WTC11 (cell line): Measurements from ENCODE around the gene SPOCK1. TPM values are rescaled to one million over a fixed set of nuclear protein-coding genes. Genes with fewer than 3 reads are reported as not detected.

Experiments used
- ATAC-seq: fragments of 200-7000 bp; cut with Tn5 transposase; 2 replicates; pipeline ENCODE4 v1.10.0; 2021; ENCODE audit warnings: mild to moderate bottlenecking, moderate library complexity
- CTCF ChIA-PET: fragments of 300-600 bp; sonication (Branson Sonifier 250); formaldehyde crosslinking; loops from one replicate; lab custom pipeline; 2021; ENCODE audit warnings: antibody characterized with exemption; lab: Charles Lee
- POLR2A ChIA-PET: fragments of 350-600 bp; sonication (Branson Sonifier 250); formaldehyde crosslinking; loops from one replicate; lab custom pipeline; 2021; ENCODE audit warnings: antibody characterized with exemption; lab: Charles Lee
- DNase-seq: peaks from one replicate; pipeline ENCODE4 v3.0.0; 2021; ENCODE audit warnings: low spot score
- H3K27ac Mint-ChIP-seq: 2 replicates; pipeline ENCODE4 v1.8.0; 2021; ENCODE audit warnings: mixed read lengths
- H3K27me3 Mint-ChIP-seq: 2 replicates; pipeline ENCODE4 v1.8.0; 2021; ENCODE audit warnings: low read depth, mild to moderate bottlenecking, moderate library complexity, mixed read lengths
- H3K36me3 Mint-ChIP-seq: 2 replicates; pipeline ENCODE4 v1.8.0; 2021; ENCODE audit warnings: mixed read lengths
- H3K4me1 Mint-ChIP-seq: 2 replicates; pipeline ENCODE4 v1.8.0; 2022; ENCODE audit warnings: mixed read lengths
- H3K4me3 Mint-ChIP-seq: 2 replicates; pipeline ENCODE4 v1.8.0; 2021; ENCODE audit warnings: mild to moderate bottlenecking, moderate library complexity, mixed read lengths
- H3K9me3 Mint-ChIP-seq: 2 replicates; pipeline ENCODE4 v1.8.0; 2021; ENCODE audit warnings: mixed read lengths
- AFF4 ChIP-seq: sonication (generic); formaldehyde crosslinking; IDR thresholded peaks from 2 replicates; pipeline ENCODE4 v1.8.1; 2023; ENCODE audit warnings: mild to moderate bottlenecking, missing genetic modification reagents, borderline replicate concordance
- ATF1 ChIP-seq: sonication (generic); formaldehyde crosslinking; IDR thresholded peaks from 2 replicates; pipeline ENCODE4 v1.8.1; 2023; ENCODE audit warnings: mild to moderate bottlenecking, moderate library complexity, missing genetic modification reagents
- CBFB ChIP-seq: sonication (generic); formaldehyde crosslinking; IDR thresholded peaks from 2 replicates; pipeline ENCODE4 v1.8.1; 2022; ENCODE audit warnings: mild to moderate bottlenecking, low read depth, missing genetic modification reagents
- CDX4 ChIP-seq: fragments of 250-450 bp; sonication (Bioruptor Pico); IDR thresholded peaks from 2 replicates; pipeline ENCODE4 v1.9.0; 2021; ENCODE audit warnings: moderate library complexity, mild to moderate bottlenecking, inconsistent platforms, borderline replicate concordance
- E2F1 ChIP-seq: sonication (generic); formaldehyde crosslinking; IDR thresholded peaks from 2 replicates; pipeline ENCODE4 v1.8.0; 2022; ENCODE audit warnings: mild to moderate bottlenecking, missing genetic modification reagents
- ETV6 ChIP-seq: sonication (generic); formaldehyde crosslinking; IDR thresholded peaks from 2 replicates; pipeline ENCODE4 v1.8.1; 2022; ENCODE audit warnings: mild to moderate bottlenecking, missing genetic modification reagents
- FOXJ3 ChIP-seq: sonication (generic); formaldehyde crosslinking; IDR thresholded peaks from 2 replicates; pipeline ENCODE4 v1.9.0; 2021; ENCODE audit warnings: missing genetic modification reagents, mild to moderate bottlenecking, borderline replicate concordance
- FOXK1 ChIP-seq: sonication (generic); formaldehyde crosslinking; IDR thresholded peaks from 2 replicates; pipeline ENCODE4 v1.8.0; 2022; ENCODE audit warnings: mild to moderate bottlenecking, moderate library complexity, missing genetic modification reagents
- GTF2I ChIP-seq: fragments of 250-450 bp; sonication (Bioruptor Pico); conservative IDR thresholded peaks from 2 replicates; pipeline ENCODE4 v1.4.0; 2021; ENCODE audit warnings: mild to moderate bottlenecking
- HMGA2 ChIP-seq: fragments of 250-450 bp; sonication (Bioruptor Pico); IDR thresholded peaks from 2 replicates; pipeline ENCODE4 v1.4.0; 2021; ENCODE audit warnings: mild to moderate bottlenecking, moderate library complexity
- HMGXB4 ChIP-seq: sonication (generic); formaldehyde crosslinking; IDR thresholded peaks from 2 replicates; pipeline ENCODE4 v1.8.1; 2023; ENCODE audit warnings: mild to moderate bottlenecking, moderate library complexity, missing genetic modification reagents
- KAT7 ChIP-seq: sonication (generic); formaldehyde crosslinking; IDR thresholded peaks from 2 replicates; pipeline ENCODE4 v1.8.1; 2023; ENCODE audit warnings: missing genetic modification reagents, mild to moderate bottlenecking, borderline replicate concordance
- MXD4 ChIP-seq: fragments of 250-450 bp; sonication (Bioruptor Pico); IDR thresholded peaks from 2 replicates; pipeline ENCODE4 v1.8.0; 2021; ENCODE audit warnings: mild to moderate bottlenecking, moderate library complexity, borderline replicate concordance
- NFATC4 ChIP-seq: fragments of 250-450 bp; sonication (Bioruptor Pico); IDR thresholded peaks from 2 replicates; pipeline ENCODE4 v1.9.0; 2021; ENCODE audit warnings: mild to moderate bottlenecking
- NFYB ChIP-seq: sonication (generic); formaldehyde crosslinking; conservative IDR thresholded peaks from 2 replicates; pipeline ENCODE4 v1.8.0; 2022; ENCODE audit warnings: low read depth, missing genetic modification reagents
- NR1H2 ChIP-seq: sonication (generic); formaldehyde crosslinking; IDR thresholded peaks from 2 replicates; pipeline ENCODE4 v1.9.0; 2021; ENCODE audit warnings: mild to moderate bottlenecking, moderate library complexity, missing genetic modification reagents
- PRRX2 ChIP-seq: fragments of 250-450 bp; sonication (Bioruptor Pico); IDR thresholded peaks from 2 replicates; pipeline ENCODE4 v1.8.0; 2021; ENCODE audit warnings: mild to moderate bottlenecking
- SMAD3 ChIP-seq: sonication (generic); formaldehyde crosslinking; IDR thresholded peaks from 2 replicates; pipeline ENCODE4 v1.8.0; 2022; ENCODE audit warnings: missing genetic modification reagents, mild to moderate bottlenecking, borderline replicate concordance
- SOX15 ChIP-seq: fragments of 250-450 bp; sonication (Bioruptor Pico); IDR thresholded peaks from 2 replicates; pipeline ENCODE4 v1.9.0; 2021; ENCODE audit warnings: mild to moderate bottlenecking
- SP1 ChIP-seq: sonication (generic); formaldehyde crosslinking; conservative IDR thresholded peaks from 2 replicates; pipeline ENCODE4 v1.8.1; 2022; ENCODE audit warnings: missing genetic modification reagents
- ZNF232 ChIP-seq: sonication (generic); formaldehyde crosslinking; IDR thresholded peaks from 2 replicates; pipeline ENCODE4 v1.8.0; 2022; ENCODE audit warnings: mild to moderate bottlenecking, missing genetic modification reagents
- total RNA-seq: library from RNA; stranded (reverse); gene quantifications from 3 replicates; pipeline ENCODE4 v1.2.3, GENCODE V29; 2021
- TF ChIP-seq, protein P1 (sequence below): fragments of 250-450 bp; sonication (Bioruptor Pico); IDR thresholded peaks from 2 replicates; pipeline ENCODE4 v1.9.0; 2021; ENCODE audit warnings: mild to moderate bottlenecking
- TF ChIP-seq, protein P2 (sequence below): sonication (generic); formaldehyde crosslinking; IDR thresholded peaks from 2 replicates; pipeline ENCODE4 v1.8.1; 2022; ENCODE audit warnings: low read depth, mild to moderate bottlenecking, moderate library complexity, missing genetic modification reagents, borderline replicate concordance
- TF ChIP-seq, protein P3 (sequence below): sonication (generic); formaldehyde crosslinking; IDR thresholded peaks from 2 replicates; pipeline ENCODE4 v1.8.1; 2022; ENCODE audit warnings: mild to moderate bottlenecking, moderate library complexity, missing genetic modification reagents
- TF ChIP-seq, protein P4 (sequence below): fragments of 200-600 bp; IDR thresholded peaks from 2 replicates; pipeline ENCODE4 v1.8.0; 2022; ENCODE audit warnings: antibody characterized with exemption

Gene SPOCK1
- total RNA-seq, 1 experiment from 2014 or later: 15.2 TPM

- no peak for ATAC-seq
- CTCF ChIA-PET: no interaction called here
- TF ChIP-seq MXD4 (CRISPR knock-in tag) (no peak), CBFB (CRISPR knock-in tag) (no peak), PRRX2 (CRISPR knock-in tag) (no peak), HMGA2 (CRISPR knock-in tag) (no peak), E2F1 (CRISPR knock-in tag) (no peak), SOX15 (no peak), GTF2I (no peak), SP1 (no peak), FOXK1 (no peak), NFATC4 (CRISPR knock-in tag) (no peak), KAT7 (CRISPR knock-in tag) (no peak), FOXJ3 (CRISPR knock-in tag) (no peak)
- TF ChIP-seq, protein P1, sequence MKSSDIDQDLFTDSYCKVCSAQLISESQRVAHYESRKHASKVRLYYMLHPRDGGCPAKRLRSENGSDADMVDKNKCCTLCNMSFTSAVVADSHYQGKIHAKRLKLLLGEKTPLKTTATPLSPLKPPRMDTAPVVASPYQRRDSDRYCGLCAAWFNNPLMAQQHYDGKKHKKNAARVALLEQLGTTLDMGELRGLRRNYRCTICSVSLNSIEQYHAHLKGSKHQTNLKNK (CRISPR knock-in tag): no peak
- TF ChIP-seq, protein P2, sequence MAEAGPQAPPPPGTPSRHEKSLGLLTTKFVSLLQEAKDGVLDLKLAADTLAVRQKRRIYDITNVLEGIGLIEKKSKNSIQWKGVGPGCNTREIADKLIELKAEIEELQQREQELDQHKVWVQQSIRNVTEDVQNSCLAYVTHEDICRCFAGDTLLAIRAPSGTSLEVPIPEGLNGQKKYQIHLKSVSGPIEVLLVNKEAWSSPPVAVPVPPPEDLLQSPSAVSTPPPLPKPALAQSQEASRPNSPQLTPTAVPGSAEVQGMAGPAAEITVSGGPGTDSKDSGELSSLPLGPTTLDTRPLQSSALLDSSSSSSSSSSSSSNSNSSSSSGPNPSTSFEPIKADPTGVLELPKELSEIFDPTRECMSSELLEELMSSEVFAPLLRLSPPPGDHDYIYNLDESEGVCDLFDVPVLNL (CRISPR knock-in tag): no peak
- TF ChIP-seq, protein P3, sequence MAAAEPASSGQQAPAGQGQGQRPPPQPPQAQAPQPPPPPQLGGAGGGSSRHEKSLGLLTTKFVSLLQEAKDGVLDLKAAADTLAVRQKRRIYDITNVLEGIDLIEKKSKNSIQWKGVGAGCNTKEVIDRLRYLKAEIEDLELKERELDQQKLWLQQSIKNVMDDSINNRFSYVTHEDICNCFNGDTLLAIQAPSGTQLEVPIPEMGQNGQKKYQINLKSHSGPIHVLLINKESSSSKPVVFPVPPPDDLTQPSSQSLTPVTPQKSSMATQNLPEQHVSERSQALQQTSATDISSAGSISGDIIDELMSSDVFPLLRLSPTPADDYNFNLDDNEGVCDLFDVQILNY (CRISPR knock-in tag): no peak
- TF ChIP-seq, all 79 proteins: peak for 0
- POLR2A ChIA-PET: no interaction called here
- H3K4me1 Mint-ChIP-seq: peaks cover 4% of the 10 kb centered on the region
- H3K9me3 Mint-ChIP-seq: no peaks in the 10 kb centered on the region
- H3K36me3 Mint-ChIP-seq: no peaks in the 10 kb centered on the region
- no peak overlapping the region for H3K4me3 Mint-ChIP-seq
- H3K27ac Mint-ChIP-seq: no peak overlapping the region
- DNase-seq: no peak
- H3K27me3 Mint-ChIP-seq: no peaks in the 10 kb centered on the region
Measured at GRCh38 chr5:137441476-137441875, 57.6 kb downstream of the SPOCK1 start.

DNA sequence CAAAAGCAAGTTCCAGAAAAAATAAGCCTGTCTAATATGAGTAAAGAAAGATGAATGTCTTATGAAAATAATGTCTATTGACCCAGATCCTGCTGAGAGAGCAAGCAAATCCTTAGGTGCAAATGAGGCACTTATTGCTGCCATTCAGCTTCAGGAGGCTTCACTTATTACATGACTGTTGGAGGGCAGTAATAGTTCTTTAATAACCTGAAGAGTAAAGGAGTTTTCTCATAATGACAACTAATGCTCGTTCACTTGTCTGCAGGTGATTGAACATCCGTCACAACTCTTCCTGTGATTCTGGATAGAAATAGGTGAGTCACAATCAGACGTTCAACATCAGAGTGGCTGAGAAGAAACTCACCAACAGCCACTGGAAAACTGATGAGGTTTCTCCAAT lies 58.3 kb downstream of the SPOCK1 start:
- POLR2A ChIA-PET: no interaction called here
- ATAC-seq (no peak), DNase-seq (no peak)
- H3K4me3 Mint-ChIP-seq: no peak overlapping the region
- CTCF ChIA-PET: no interaction called here
- no peaks in the 10 kb centered on the region for H3K36me3 Mint-ChIP-seq
- H3K27me3 Mint-ChIP-seq: no peaks in the 10 kb centered on the region
- H3K9me3 Mint-ChIP-seq: no peaks in the 10 kb centered on the region
- no peaks in the 10 kb centered on the region for H3K4me1 Mint-ChIP-seq
- no peak overlapping the region for H3K27ac Mint-ChIP-seq
- TF ChIP-seq ETV6 (CRISPR knock-in tag) (no peak), NR1H2 (no peak), AFF4 (no peak), SMAD3 (CRISPR knock-in tag) (no peak), HMGXB4 (CRISPR knock-in tag) (no peak), NFYB (CRISPR knock-in tag) (no peak), CDX4 (CRISPR knock-in tag) (no peak), KAT7 (CRISPR knock-in tag) (no peak), ZNF232 (CRISPR knock-in tag) (no peak), ATF1 (no peak)
- TF ChIP-seq, protein P1 (CRISPR knock-in tag): no peak
- TF ChIP-seq, protein P4, sequence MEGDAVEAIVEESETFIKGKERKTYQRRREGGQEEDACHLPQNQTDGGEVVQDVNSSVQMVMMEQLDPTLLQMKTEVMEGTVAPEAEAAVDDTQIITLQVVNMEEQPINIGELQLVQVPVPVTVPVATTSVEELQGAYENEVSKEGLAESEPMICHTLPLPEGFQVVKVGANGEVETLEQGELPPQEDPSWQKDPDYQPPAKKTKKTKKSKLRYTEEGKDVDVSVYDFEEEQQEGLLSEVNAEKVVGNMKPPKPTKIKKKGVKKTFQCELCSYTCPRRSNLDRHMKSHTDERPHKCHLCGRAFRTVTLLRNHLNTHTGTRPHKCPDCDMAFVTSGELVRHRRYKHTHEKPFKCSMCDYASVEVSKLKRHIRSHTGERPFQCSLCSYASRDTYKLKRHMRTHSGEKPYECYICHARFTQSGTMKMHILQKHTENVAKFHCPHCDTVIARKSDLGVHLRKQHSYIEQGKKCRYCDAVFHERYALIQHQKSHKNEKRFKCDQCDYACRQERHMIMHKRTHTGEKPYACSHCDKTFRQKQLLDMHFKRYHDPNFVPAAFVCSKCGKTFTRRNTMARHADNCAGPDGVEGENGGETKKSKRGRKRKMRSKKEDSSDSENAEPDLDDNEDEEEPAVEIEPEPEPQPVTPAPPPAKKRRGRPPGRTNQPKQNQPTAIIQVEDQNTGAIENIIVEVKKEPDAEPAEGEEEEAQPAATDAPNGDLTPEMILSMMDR: no peak
